Erythroblast (primary cell): ENCODE results near the gene ADAMTS2.

Experiments used
- DNase-seq, 2 experiments: peaks; one replicate each; lab custom pipeline; 2025; lab: John Stamatoyannopoulos, UW
- GATA1 ChIP-seq: IDR thresholded peaks from 2 replicates; pipeline ENCODE4 v1.6.1; 2011; ENCODE audit warnings: low read depth, mild to moderate bottlenecking, control low read depth, low read length, moderate library complexity
- POLR2A ChIP-seq: IDR thresholded peaks from 2 replicates; pipeline ENCODE4 v1.6.1; 2011; ENCODE audit warnings: mild to moderate bottlenecking, low read length

The ADAMTS2 gene

GRCh38 chr5:179164331-179165311 is 180.6 kb downstream of the ADAMTS2 start:
- TF ChIP-seq GATA1 = no peak
- TF ChIP-seq POLR2A = no peak
- DNase-seq = no peak

- DNase-seq = no peak
Observed at GRCh38 chr5:179163236-179164155, 181.8 kb downstream of the ADAMTS2 start.

GRCh38 chr5:179162351-179163235 is 182.7 kb downstream of the ADAMTS2 start:
- no peak for TF ChIP-seq GATA1
- no peak for TF ChIP-seq POLR2A
- DNase-seq = no peak

More at GRCh38 chr5:179163236-179164155, 181.8 kb downstream of the ADAMTS2 start:
- TF ChIP-seq GATA1 (no peak), POLR2A (no peak)

- TF ChIP-seq POLR2A (no peak), GATA1 (no peak)
- no peak for DNase-seq
Observed at GRCh38 chr5:179161901-179162300, 183.4 kb downstream of the ADAMTS2 start.

- no peak for TF ChIP-seq POLR2A
- TF ChIP-seq GATA1 = no peak
- no peak for DNase-seq
Observed at GRCh38 chr5:179160584-179160983, 184.7 kb downstream of the ADAMTS2 start.

- no peak for DNase-seq
Observed at GRCh38 chr5:179158556-179158955, 186.7 kb downstream of the ADAMTS2 start.

GRCh38 chr5:179154991-179155955 is 190.0 kb downstream of the ADAMTS2 start:
- TF ChIP-seq POLR2A (no peak), GATA1 (no peak)
- DNase-seq = no peak

More at GRCh38 chr5:179158556-179158955, 186.7 kb downstream of the ADAMTS2 start:
- TF ChIP-seq GATA1 (no peak), POLR2A (no peak)

- no peak for DNase-seq
- TF ChIP-seq POLR2A (no peak), GATA1 (no peak)
Observed at GRCh38 chr5:179154346-179154990, 190.8 kb downstream of the ADAMTS2 start.

- no peak for DNase-seq
- TF ChIP-seq GATA1 (no peak), POLR2A (no peak)
Observed at GRCh38 chr5:179153921-179154345, 191.3 kb downstream of the ADAMTS2 start.

- DNase-seq = no peak
Observed at GRCh38 chr5:179153341-179153901, 191.8 kb downstream of the ADAMTS2 start.

GRCh38 chr5:179152941-179153340 is 192.3 kb downstream of the ADAMTS2 start:
- TF ChIP-seq GATA1 (no peak), POLR2A (no peak)
- DNase-seq = no peak

More at GRCh38 chr5:179153341-179153901, 191.8 kb downstream of the ADAMTS2 start:
- TF ChIP-seq POLR2A (no peak), GATA1 (no peak)
